Keratinocyte (primary cell): ENCODE data around the gene UGT8. TPM values are rescaled to one million over a fixed set of nuclear protein-coding genes. Genes with fewer than 3 reads are reported as not detected.

Experiments
- DNase-seq: peaks from one replicate; pipeline ENCODE4 v3.0.0-alpha.2; 2011; ENCODE audit warnings: low read depth, missing footprints, low spot score
- FAIRE-seq: peaks from 2 replicates; lab custom pipeline; 2011; peaks lifted over from hg19 to GRCh38; lab: Jason Lieb, UNC
- H2AFZ ChIP-seq: 2 replicates; pipeline ENCODE4 v1.6.0; 2012; ENCODE audit warnings: low read length, control low read depth, inconsistent platforms; ENCODE audit not compliant: control insufficient read depth
- H3K27ac ChIP-seq: 2 replicates; pipeline ENCODE4 v1.5.1; 2011; ENCODE audit warnings: low read length; ENCODE audit not compliant: control insufficient read depth, insufficient read depth
- H3K27me3 ChIP-seq: 3 replicates; pipeline ENCODE4 v1.6.0; 2011; ENCODE audit warnings: low read length; ENCODE audit not compliant: control insufficient read depth, insufficient read depth; ENCODE audit errors: extremely low read depth
- H3K36me3 ChIP-seq, 2 experiments: 2 replicates in 1 of 2; 3 replicates in 1 of 2; pipeline ENCODE4 v1.5.1; 2011; ENCODE audit warnings: low read length in 2 of 2, mild to moderate bottlenecking in 1 of 2; ENCODE audit not compliant: control insufficient read depth in 2 of 2, insufficient read depth in 2 of 2; ENCODE audit errors: extremely low read depth in 1 of 2
- H3K4me1 ChIP-seq: 3 replicates; pipeline ENCODE4 v1.5.1; 2011; ENCODE audit warnings: low read length; ENCODE audit not compliant: control insufficient read depth, insufficient read depth; ENCODE audit errors: extremely low read depth
- H3K4me2 ChIP-seq: 3 replicates; pipeline ENCODE4 v1.6.0; 2011; ENCODE audit warnings: low read depth, low read length; ENCODE audit not compliant: control insufficient read depth, insufficient read depth; ENCODE audit errors: extremely low read depth
- H3K4me3 ChIP-seq, 3 experiments: fragments of 200-600 bp in 1 of 3; sonication (generic) in 1 of 3; 2 replicates in 2 of 3; 3 replicates in 1 of 3; pipeline ENCODE4 v1.5.1; 2011 to 2016; ENCODE audit warnings: low read length in 3 of 3, mild to moderate bottlenecking in 3 of 3, control low read depth in 2 of 3, inconsistent platforms in 1 of 3, low read depth in 1 of 3, mixed read lengths in 1 of 3, mixed run types in 1 of 3, moderate library complexity in 1 of 3; ENCODE audit not compliant: control insufficient read depth in 2 of 3, insufficient read depth in 2 of 3; ENCODE audit errors: extremely low read depth in 1 of 3
- H3K79me2 ChIP-seq: 2 replicates; pipeline ENCODE4 v1.6.0; 2012; ENCODE audit warnings: low read length; ENCODE audit not compliant: control insufficient read depth, insufficient read depth
- H3K9ac ChIP-seq: 3 replicates; pipeline ENCODE4 v1.6.0; 2011; ENCODE audit warnings: low read length; ENCODE audit not compliant: control insufficient read depth, insufficient read depth; ENCODE audit errors: extremely low read depth
- H3K9me1 ChIP-seq: 3 replicates; pipeline ENCODE4 v1.6.0; 2011; ENCODE audit warnings: low read length; ENCODE audit not compliant: control insufficient read depth, insufficient read depth; ENCODE audit errors: extremely low read depth
- H3K9me3 ChIP-seq: 2 replicates; pipeline ENCODE4 v1.5.1; 2012; ENCODE audit warnings: low read depth, low read length; ENCODE audit not compliant: control insufficient read depth
- H4K20me1 ChIP-seq: 3 replicates; pipeline ENCODE4 v1.6.0; 2011; ENCODE audit warnings: low read length; ENCODE audit not compliant: control insufficient read depth, insufficient read depth; ENCODE audit errors: extremely low read depth
- EZH2 ChIP-seq: IDR thresholded peaks from one replicate; pipeline ENCODE4 v1.6.1; 2012; ENCODE audit warnings: inconsistent platforms, mild to moderate bottlenecking, low read length, moderate library complexity
- dilution Hi-C: fragments of 300-500 bp; cut with MboI; formaldehyde crosslinking; loops from one replicate; pipeline ENCODE4 v1.7.0; 2020; ENCODE audit warnings: low sequenced_read_pairs; ENCODE audit not compliant: extremely low pct_ligation_motif_present
- polyA plus RNA-seq, 5 experiments: library from polyadenylated mRNA; depleted of rRNA in 3 of 5; stranded (reverse) in 3 of 5; stranded (forward) in 1 of 5; unstranded in 1 of 5; fragments of >200 nt; gene quantifications; 1 replicate in 1 of 5; 2 replicates in 3 of 5; 3 replicates in 1 of 5; pipeline versions ENCODE4 v1.2.1 to v1.2.3, GENCODE V29; 2011 to 2012; ENCODE audit warnings: missing spikeins in 2 of 5, low read depth in 1 of 5, low replicate concordance in 1 of 5
- TF ChIP-seq, protein P1 (sequence below), 3 experiments: IDR thresholded peaks in 1 of 3; conservative IDR thresholded peaks in 1 of 3; optimal IDR thresholded peaks in 1 of 3; 2 replicates in 2 of 3; 3 replicates in 1 of 3; pipeline versions ENCODE3 to v1.5.1; 2011; ENCODE audit warnings: low read length in 3 of 3, mild to moderate bottlenecking in 3 of 3, moderate library complexity in 2 of 3, control low read depth in 1 of 3, inconsistent platforms in 1 of 3; ENCODE audit not compliant: insufficient read depth in 2 of 3; ENCODE audit errors: extremely low read depth in 1 of 3

The UGT8 gene
- polyA plus RNA-seq, 1 donor (not counting 4 experiments of a cell fraction or from before 2014, with no cell fraction given): 1.7 TPM

DNA sequence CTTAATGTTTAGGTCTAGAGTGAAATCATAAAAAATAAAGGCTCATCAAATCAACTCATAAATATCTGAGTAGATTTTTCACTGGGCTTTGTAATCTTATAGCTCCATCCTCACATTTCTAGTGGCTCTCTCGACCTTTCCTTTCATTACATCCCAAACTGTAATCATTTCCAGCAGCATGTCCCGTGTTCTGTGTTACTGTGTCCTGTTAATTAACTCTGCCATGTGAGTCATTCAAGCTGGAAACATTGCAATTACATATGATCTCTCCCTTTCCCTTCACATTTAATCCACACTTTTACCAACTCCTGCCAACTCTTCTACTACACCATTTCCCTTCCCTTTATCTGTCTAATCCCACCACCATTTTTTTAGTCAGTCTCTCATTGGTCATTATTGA, 75.5 kb downstream of the UGT8 start:
- H3K4me2 ChIP-seq: no peak overlapping the region
- dilution Hi-C loops: no loop called here
- no peak for FAIRE-seq

GRCh38 chr4:114677346-114677979, 78.9 kb downstream of the UGT8 start:
- TF ChIP-seq, protein P1, sequence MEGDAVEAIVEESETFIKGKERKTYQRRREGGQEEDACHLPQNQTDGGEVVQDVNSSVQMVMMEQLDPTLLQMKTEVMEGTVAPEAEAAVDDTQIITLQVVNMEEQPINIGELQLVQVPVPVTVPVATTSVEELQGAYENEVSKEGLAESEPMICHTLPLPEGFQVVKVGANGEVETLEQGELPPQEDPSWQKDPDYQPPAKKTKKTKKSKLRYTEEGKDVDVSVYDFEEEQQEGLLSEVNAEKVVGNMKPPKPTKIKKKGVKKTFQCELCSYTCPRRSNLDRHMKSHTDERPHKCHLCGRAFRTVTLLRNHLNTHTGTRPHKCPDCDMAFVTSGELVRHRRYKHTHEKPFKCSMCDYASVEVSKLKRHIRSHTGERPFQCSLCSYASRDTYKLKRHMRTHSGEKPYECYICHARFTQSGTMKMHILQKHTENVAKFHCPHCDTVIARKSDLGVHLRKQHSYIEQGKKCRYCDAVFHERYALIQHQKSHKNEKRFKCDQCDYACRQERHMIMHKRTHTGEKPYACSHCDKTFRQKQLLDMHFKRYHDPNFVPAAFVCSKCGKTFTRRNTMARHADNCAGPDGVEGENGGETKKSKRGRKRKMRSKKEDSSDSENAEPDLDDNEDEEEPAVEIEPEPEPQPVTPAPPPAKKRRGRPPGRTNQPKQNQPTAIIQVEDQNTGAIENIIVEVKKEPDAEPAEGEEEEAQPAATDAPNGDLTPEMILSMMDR (optimal IDR thresholded peaks at IDR 0.05 in 1 of 3, IDR thresholded peaks at IDR 0.05 in 1 of 3, conservative IDR thresholded peaks at IDR 0.05 in 1 of 3; ENCODE audit: extremely low read depth in 1 of 3, insufficient read depth in 2 of 3, low read length in 3 of 3): no peak
- TF ChIP-seq EZH2: no peak
- Histone ChIP-seq H3K4me1 (no peaks in the 10 kb centered on the region), H2AFZ (no peak overlapping the region), H3K27ac (no peak overlapping the region), H3K79me2 (no peaks in the 10 kb centered on the region), H4K20me1 (no peaks in the 10 kb centered on the region), H3K9me3 (no peaks in the 10 kb centered on the region), H3K9ac (no peak overlapping the region), H3K4me2 (no peak overlapping the region), H3K4me3 (no peak overlapping the region), H3K36me3 (no peaks in the 10 kb centered on the region), H3K27me3 (no peaks in the 10 kb centered on the region), H3K9me1 (no peaks in the 10 kb centered on the region)
- no peak for DNase-seq
- FAIRE-seq: no peak
- dilution Hi-C loops: no loop called here

More for the DNA sequence above, 75.5 kb downstream of the UGT8 start:
- no peak overlapping the region for H3K27ac ChIP-seq
- no peak for DNase-seq
- no peak overlapping the region for H2AFZ ChIP-seq
- no peaks in the 10 kb centered on the region for H3K9me3 ChIP-seq
- H3K36me3 ChIP-seq: no peaks in the 10 kb centered on the region
- H3K4me3 ChIP-seq: no peak overlapping the region
- no peaks in the 10 kb centered on the region for H3K27me3 ChIP-seq
- no peaks in the 10 kb centered on the region for H4K20me1 ChIP-seq
- no peak for TF ChIP-seq EZH2
- TF ChIP-seq, protein P1 (optimal IDR thresholded peaks at IDR 0.05 in 1 of 3, IDR thresholded peaks at IDR 0.05 in 1 of 3, conservative IDR thresholded peaks at IDR 0.05 in 1 of 3; ENCODE audit: extremely low read depth in 1 of 3, insufficient read depth in 2 of 3, low read length in 3 of 3): no peak
- H3K4me1 ChIP-seq: no peaks in the 10 kb centered on the region
- H3K9ac ChIP-seq: no peak overlapping the region
- no peaks in the 10 kb centered on the region for H3K79me2 ChIP-seq
- H3K9me1 ChIP-seq: no peaks in the 10 kb centered on the region
